GM13976 (cell line): Measurements from ENCODE around the gene TBX18.

Experiments used
- DNase-seq: peaks from one replicate; pipeline ENCODE4 v3.0.0; 2012; ENCODE audit warnings: low spot score
- CTCF ChIP-seq: IDR thresholded peaks from 2 replicates; pipeline ENCODE4 v1.5.1; 2012; ENCODE audit warnings: borderline replicate concordance, mild to moderate bottlenecking; ENCODE audit not compliant: insufficient read depth; ENCODE audit errors: extremely low read depth, missing control alignments, control extremely low read depth
- in situ Hi-C: fragments of 300-500 bp; cut with MboI; formaldehyde crosslinking; loops from one replicate; pipeline ENCODE4 v1.12.0; 2022; ENCODE audit warnings: low sequenced_read_pairs, mixed read lengths, inconsistent platforms; ENCODE audit not compliant: unreplicated experiment

The TBX18 gene

GRCh38 chr6:84764332-84765049, at the start of gene TBX18:
Gene TBX18 (minus strand): TSS chr6:84764598. CDS start chr6:84764181, 417 bp downstream.
- TF ChIP-seq CTCF, result no peak
- DNase-seq, result no peak
- in situ Hi-C loops, result no loop called here

- in situ Hi-C loops, result no loop called here
- DNase-seq, result no peak
- TF ChIP-seq CTCF, result no peak
These were observed 47.0 kb upstream of the TBX18 start for GRCh38 chr6:84811351-84811750.

GRCh38 chr6:84809455-84809854, 45.1 kb upstream of the TBX18 start:
- DNase-seq, result no peak
- in situ Hi-C loops, result no loop called here
- TF ChIP-seq CTCF, result no peak

- no peak for DNase-seq
- no peak for TF ChIP-seq CTCF
- in situ Hi-C loops, result no loop called here
These were observed 44.2 kb upstream of the TBX18 start for GRCh38 chr6:84808491-84809061.

- no peak for DNase-seq
- in situ Hi-C loops, result no loop called here
- TF ChIP-seq CTCF, result no peak
These were observed 40.7 kb upstream of the TBX18 start for GRCh38 chr6:84805145-84805544.

GRCh38 chr6:84804720-84805119, 40.3 kb upstream of the TBX18 start:
- in situ Hi-C loops, result no loop called here
- no peak for TF ChIP-seq CTCF
- no peak for DNase-seq
